ENCODE data around the gene IL4R. TPM values are rescaled to one million over a fixed set of nuclear protein-coding genes. Genes with fewer than 3 reads are reported as not detected.
"Not testable (repeated sequence)": the region's sequence is repeated elsewhere in the genome, so short reads cannot be mapped to it uniquely, and the experiment has no call there.

Gene IL4R
- 100 to 1,000 TPM; 213 to 224 TPM for total RNA-seq

GRCh38 chr16:27313422-27314160 lies at the start of gene IL4R:
TSS of gene IL4R (plus strand) at chr16:27313974. CDS start at chr16:27340204, 26,230 bp downstream.
- ATAC-seq, result peak; percentile 73 to 85
- Mint-ChIP-seq H3K36me3 (peaks cover 1% of the 10 kb centered on the region), H3K4me1 (ENCODE audit: low read depth in 2 of 2) (peaks cover 40 to 41% of the 10 kb centered on the region in 2 donors), H3K9me3 (no peaks in the 10 kb centered on the region), H3K27ac (peak within 1 kb of the TSS; percentile 95 to 97), H3K4me3 (peak within 1 kb of the TSS; percentile 98), H3K27me3 (peaks cover 0 to 2% of the 10 kb centered on the region in 2 donors)
- peak; percentile 88 for DNase-seq (ENCODE audit: low spot score)

GRCh38 chr16:27264151-27264550 lies 49.6 kb upstream of the IL4R start:
- peak overlapping the region in 1 of 2 donors; percentile 65 for H3K27ac Mint-ChIP-seq
- no peak for ATAC-seq
- peaks cover 23 to 31% of the 10 kb centered on the region in 2 donors for H3K4me1 Mint-ChIP-seq (ENCODE audit: low read depth in 2 of 2)
- H3K4me3 Mint-ChIP-seq, result no peak overlapping the region
- DNase-seq (ENCODE audit: low spot score), result no peak
- no peaks in the 10 kb centered on the region for H3K9me3 Mint-ChIP-seq
- H3K36me3 Mint-ChIP-seq, result peaks cover 11% of the 10 kb centered on the region
- H3K27me3 Mint-ChIP-seq, result no peaks in the 10 kb centered on the region

- Mint-ChIP-seq H3K27ac (peak overlapping the region in 1 of 2 donors; percentile 37), H3K4me1 (ENCODE audit: low read depth in 2 of 2) (peaks cover 31 to 34% of the 10 kb centered on the region in 2 donors), H3K9me3 (no peaks in the 10 kb centered on the region), H3K27me3 (no peaks in the 10 kb centered on the region), H3K4me3 (no peak overlapping the region), H3K36me3 (peaks cover 11% of the 10 kb centered on the region)
- DNase-seq (ENCODE audit: low spot score) (no peak), ATAC-seq (no peak)
These were observed 47.8 kb upstream of the IL4R start for GRCh38 chr16:27265982-27266381.

GRCh38 chr16:27267037-27267677 lies 46.6 kb upstream of the IL4R start:
- Mint-ChIP-seq H3K27ac (peak overlapping the region; percentile 90 to 98), H3K4me3 (peak overlapping the region; percentile 90), H3K4me1 (ENCODE audit: low read depth in 2 of 2) (peaks cover 33 to 35% of the 10 kb centered on the region in 2 donors), H3K36me3 (peaks cover 11% of the 10 kb centered on the region), H3K9me3 (no peaks in the 10 kb centered on the region), H3K27me3 (no peaks in the 10 kb centered on the region)
- DNase-seq (ENCODE audit: low spot score) (no peak), ATAC-seq (no peak)

GRCh38 chr16:27268376-27269299 lies 45.1 kb upstream of the IL4R start, which contains the start of gene NSMCE1:
TSS of gene NSMCE1 (minus strand) at chr16:27268772. CDS start at chr16:27257570, 11,202 bp downstream.
- Mint-ChIP-seq H3K27me3 (no peaks in the 10 kb centered on the region), H3K36me3 (no peaks in the 10 kb centered on the region), H3K4me1 (ENCODE audit: low read depth in 2 of 2) (peaks cover 28 to 31% of the 10 kb centered on the region in 2 donors)

GRCh38 chr16:27269300-27270150 lies 44.2 kb upstream of the IL4R start:
- Mint-ChIP-seq H3K36me3 (no peaks in the 10 kb centered on the region), H3K4me1 (ENCODE audit: low read depth in 2 of 2) (peaks cover 36 to 38% of the 10 kb centered on the region in 2 donors), H3K4me3 (peak overlapping the region; percentile 90), H3K27me3 (no peaks in the 10 kb centered on the region), H3K9me3 (no peaks in the 10 kb centered on the region), H3K27ac (peak overlapping the region; percentile 90 to 98)
- ATAC-seq, result no peak
- DNase-seq (ENCODE audit: low spot score), result no peak

More at GRCh38 chr16:27268376-27269299, 45.1 kb upstream of the IL4R start, which contains the start of gene NSMCE1:
- Mint-ChIP-seq H3K9me3 (no peaks in the 10 kb centered on the region), H3K4me3 (peak within 1 kb of the TSS; percentile 90), H3K27ac (peak within 1 kb of the TSS; percentile 90 to 98)
- DNase-seq (ENCODE audit: low spot score) (peak; percentile 97), ATAC-seq (peak; percentile 100)

GRCh38 chr16:27270349-27270748 lies 43.4 kb upstream of the IL4R start:
- no peaks in the 10 kb centered on the region for H3K27me3 Mint-ChIP-seq
- H3K4me3 Mint-ChIP-seq, result no peak overlapping the region
- H3K4me1 Mint-ChIP-seq (ENCODE audit: low read depth in 2 of 2), result peaks cover 35 to 38% of the 10 kb centered on the region in 2 donors
- H3K36me3 Mint-ChIP-seq, result no peaks in the 10 kb centered on the region
- H3K27ac Mint-ChIP-seq, result no peak overlapping the region
- no peak for ATAC-seq
- DNase-seq (ENCODE audit: low spot score), result no peak
- H3K9me3 Mint-ChIP-seq, result no peaks in the 10 kb centered on the region

GRCh38 chr16:27272076-27272475 lies 41.7 kb upstream of the IL4R start:
- H3K4me3 Mint-ChIP-seq, result no peak overlapping the region
- DNase-seq (ENCODE audit: low spot score) (no peak), ATAC-seq (no peak)
- peaks cover 27 to 31% of the 10 kb centered on the region in 2 donors for H3K4me1 Mint-ChIP-seq (ENCODE audit: low read depth in 2 of 2)
- peak overlapping the region; percentile 15 to 52 for H3K27ac Mint-ChIP-seq
- no peaks in the 10 kb centered on the region for H3K36me3 Mint-ChIP-seq
- H3K27me3 Mint-ChIP-seq, result no peaks in the 10 kb centered on the region
- no peaks in the 10 kb centered on the region for H3K9me3 Mint-ChIP-seq

- H3K9me3 Mint-ChIP-seq; DNase-seq (ENCODE audit: low spot score); ATAC-seq; H3K4me3 Mint-ChIP-seq; H3K27me3 Mint-ChIP-seq; H3K36me3 Mint-ChIP-seq: not testable (repeated sequence)
- Mint-ChIP-seq H3K27ac (peak overlapping the region; percentile 52 to 62), H3K4me1 (ENCODE audit: low read depth in 2 of 2) (peaks cover 27% of the 10 kb centered on the region in 2 donors)
These were observed 41.1 kb upstream of the IL4R start for GRCh38 chr16:27272697-27273096.

- no peaks in the 10 kb centered on the region for H3K36me3 Mint-ChIP-seq
- no peak for ATAC-seq
- DNase-seq (ENCODE audit: low spot score), result no peak
- H3K27ac Mint-ChIP-seq, result peak overlapping the region; percentile 52 to 62
- H3K4me3 Mint-ChIP-seq, result peak overlapping the region; percentile 48
- no peaks in the 10 kb centered on the region for H3K9me3 Mint-ChIP-seq
- H3K27me3 Mint-ChIP-seq, result no peaks in the 10 kb centered on the region
- H3K4me1 Mint-ChIP-seq (ENCODE audit: low read depth in 2 of 2), result peaks cover 23 to 27% of the 10 kb centered on the region in 2 donors
These were observed 40.5 kb upstream of the IL4R start for GRCh38 chr16:27273330-27273669.

- peak; percentile 56 to 84 for ATAC-seq
These were observed 39.9 kb upstream of the IL4R start for GRCh38 chr16:27273670-27274423.

GRCh38 chr16:27274424-27274874 lies 39.3 kb upstream of the IL4R start:
- DNase-seq (ENCODE audit: low spot score); H3K4me3 Mint-ChIP-seq; ATAC-seq; H3K36me3 Mint-ChIP-seq; H3K27me3 Mint-ChIP-seq; H3K9me3 Mint-ChIP-seq: not testable (repeated sequence)
- Mint-ChIP-seq H3K4me1 (ENCODE audit: low read depth in 2 of 2) (peaks cover 20 to 27% of the 10 kb centered on the region in 2 donors), H3K27ac (peak overlapping the region; percentile 52 to 62)

More at GRCh38 chr16:27273670-27274423, 39.9 kb upstream of the IL4R start:
- Mint-ChIP-seq H3K9me3 (no peaks in the 10 kb centered on the region), H3K27ac (peak overlapping the region; percentile 52 to 62), H3K4me1 (ENCODE audit: low read depth in 2 of 2) (peaks cover 20 to 27% of the 10 kb centered on the region in 2 donors), H3K27me3 (no peaks in the 10 kb centered on the region), H3K36me3 (no peaks in the 10 kb centered on the region), H3K4me3 (peak overlapping the region; percentile 48)
- no peak for DNase-seq (ENCODE audit: low spot score)
